ENCODE data around the gene RABGGTA.

GRCh38 chr14:24289649-24290280, 18.4 kb upstream of the RABGGTA start:
- TF ChIP-seq CTCF (conservative IDR thresholded peaks at IDR 0.05 in 1 of 2, IDR thresholded peaks at IDR 0.05 in 1 of 2; ENCODE audit: low read depth in 1 of 2, low read length in 2 of 2), result no peak
- no peak for TF ChIP-seq EZH2 (IDR thresholded peaks at IDR 0.05; ENCODE audit: low read length, missing control alignments)
